ENCODE data around the gene KIF15. TPM values are rescaled to one million over a fixed set of nuclear protein-coding genes. Genes with fewer than 3 reads are reported as not detected.

KIF15 gene
- total and polyA plus RNA-seq, 3 donors from 2014 or later: 10.1 to 26.5 (median 16.7) TPM

DNA sequence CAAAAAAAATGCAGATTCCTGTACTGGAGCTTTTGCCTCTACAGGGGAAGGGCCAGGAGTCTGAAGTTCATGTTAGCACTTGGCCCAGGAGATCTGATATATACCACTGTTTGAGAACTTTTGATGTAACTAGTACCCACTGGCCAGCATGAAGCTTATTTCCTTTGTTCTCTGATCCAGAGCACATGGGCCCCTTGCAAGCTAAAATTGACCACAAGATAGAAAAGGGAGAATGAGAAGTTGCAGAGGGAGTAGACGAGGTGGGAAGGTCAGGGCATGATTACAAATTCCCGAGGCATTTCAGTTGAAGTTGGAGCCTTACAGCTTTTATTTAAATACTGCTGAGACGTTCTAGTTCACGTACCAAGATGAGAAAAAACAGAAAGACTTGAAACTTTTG, 141.0 kb downstream of the KIF15 start:
- TF ChIP-seq, protein P1, sequence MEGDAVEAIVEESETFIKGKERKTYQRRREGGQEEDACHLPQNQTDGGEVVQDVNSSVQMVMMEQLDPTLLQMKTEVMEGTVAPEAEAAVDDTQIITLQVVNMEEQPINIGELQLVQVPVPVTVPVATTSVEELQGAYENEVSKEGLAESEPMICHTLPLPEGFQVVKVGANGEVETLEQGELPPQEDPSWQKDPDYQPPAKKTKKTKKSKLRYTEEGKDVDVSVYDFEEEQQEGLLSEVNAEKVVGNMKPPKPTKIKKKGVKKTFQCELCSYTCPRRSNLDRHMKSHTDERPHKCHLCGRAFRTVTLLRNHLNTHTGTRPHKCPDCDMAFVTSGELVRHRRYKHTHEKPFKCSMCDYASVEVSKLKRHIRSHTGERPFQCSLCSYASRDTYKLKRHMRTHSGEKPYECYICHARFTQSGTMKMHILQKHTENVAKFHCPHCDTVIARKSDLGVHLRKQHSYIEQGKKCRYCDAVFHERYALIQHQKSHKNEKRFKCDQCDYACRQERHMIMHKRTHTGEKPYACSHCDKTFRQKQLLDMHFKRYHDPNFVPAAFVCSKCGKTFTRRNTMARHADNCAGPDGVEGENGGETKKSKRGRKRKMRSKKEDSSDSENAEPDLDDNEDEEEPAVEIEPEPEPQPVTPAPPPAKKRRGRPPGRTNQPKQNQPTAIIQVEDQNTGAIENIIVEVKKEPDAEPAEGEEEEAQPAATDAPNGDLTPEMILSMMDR (IDR thresholded peaks at IDR 0.05): no peak
- no peak for TF ChIP-seq POLR2A (IDR thresholded peaks at IDR 0.05)
- 55 to 61% methylated on average over 4 of the region's 4 CpGs for WGBS, 2 donors
- DNase-seq: no peak

More for the DNA sequence above, 141.0 kb downstream of the KIF15 start:
- no peaks in the 10 kb centered on the region for H3K36me3 ChIP-seq (ENCODE audit: low read depth, missing control alignments)
- no peaks in the 10 kb centered on the region for H3K9me3 ChIP-seq
- no peaks in the 10 kb centered on the region for H3K27me3 ChIP-seq
- no peak overlapping the region for H3K27ac ChIP-seq
- no peak overlapping the region for H3K4me3 ChIP-seq
- no peaks in the 10 kb centered on the region for H3K4me1 ChIP-seq
- intact Hi-C loops (cut with DNase I; ENCODE audit: low total_unique reads): no loop called here

MicroRNAs encoded within 50 kb of the gene (microRNA counts, 767-probe panel; counts per million panel counts)
- microRNA hsa-miR-564: 0 to 152 counts per million in 2 donors

Other genes starting within 250 kb of the KIF15 start
- 10 to 100 TPM; 20.1 to 26.4 TPM for gene ZKSCAN7, start 206.6 kb upstream of the KIF15 start, total RNA-seq
- gene ZKSCAN7, start 206.6 kb upstream of the KIF15 start, polyA plus RNA-seq (ENCODE audit: insufficient read depth, low read depth, low replicate concordance): 11.5 TPM
- gene ZNF660, start 176.8 kb upstream of the KIF15 start, total RNA-seq: 1 to 10 TPM; 3.8 to 5.9 TPM
- 4.1 TPM for gene ZNF660, start 176.8 kb upstream of the KIF15 start, polyA plus RNA-seq (ENCODE audit: insufficient read depth, low read depth, low replicate concordance)
- gene ZNF197, start 136.8 kb upstream of the KIF15 start, total RNA-seq: 10 to 100 TPM; 21.1 to 23.6 TPM
- 11.9 TPM for gene ZNF197, start 136.8 kb upstream of the KIF15 start, polyA plus RNA-seq (ENCODE audit: insufficient read depth, low read depth, low replicate concordance)
- gene ZNF35, start 113.1 kb upstream of the KIF15 start, total RNA-seq: 10 to 100 TPM; 19.8 to 26.6 TPM
- gene ZNF35, start 113.1 kb upstream of the KIF15 start, polyA plus RNA-seq (ENCODE audit: insufficient read depth, low read depth, low replicate concordance): 20.3 TPM
- 10 to 100 TPM; 10.8 to 13.3 TPM for gene ZNF502, start 49.1 kb upstream of the KIF15 start, total RNA-seq
- gene ZNF502, start 49.1 kb upstream of the KIF15 start, polyA plus RNA-seq (ENCODE audit: insufficient read depth, low read depth, low replicate concordance): 9.0 TPM
- gene ZNF501, start 32.2 kb upstream of the KIF15 start, total RNA-seq: 10 to 100 TPM; 10.2 to 12.3 TPM
- 9.2 TPM for gene ZNF501, start 32.2 kb upstream of the KIF15 start, polyA plus RNA-seq (ENCODE audit: insufficient read depth, low read depth, low replicate concordance)
- gene KIAA1143, start 175 bp upstream of the KIF15 start, total RNA-seq: 10 to 100 TPM; 14.6 to 15.1 TPM
- gene KIAA1143, start 175 bp upstream of the KIF15 start, polyA plus RNA-seq (ENCODE audit: insufficient read depth, low read depth, low replicate concordance): 14.3 TPM
- gene TMEM42, start 100.1 kb downstream of the KIF15 start, total RNA-seq: 10 to 100 TPM; 42.2 to 46.4 TPM
- 42.2 TPM for gene TMEM42, start 100.1 kb downstream of the KIF15 start, polyA plus RNA-seq (ENCODE audit: insufficient read depth, low read depth, low replicate concordance)
- 1 to 10 TPM in 1 of 2 donors, under 1 TPM in 1; 0.68 to 1.4 TPM for gene TGM4, start 112.8 kb downstream of the KIF15 start, total RNA-seq
- 1.1 TPM for gene TGM4, start 112.8 kb downstream of the KIF15 start, polyA plus RNA-seq (ENCODE audit: insufficient read depth, low read depth, low replicate concordance)
- 100 to 1,000 TPM; 122 to 164 TPM for gene ZDHHC3, start 214.4 kb downstream of the KIF15 start, total RNA-seq
- gene ZDHHC3, start 214.4 kb downstream of the KIF15 start, polyA plus RNA-seq (ENCODE audit: insufficient read depth, low read depth, low replicate concordance): 248 TPM
- gene EXOSC7, start 214.4 kb downstream of the KIF15 start, total RNA-seq: 10 to 100 TPM; 66.3 to 71.5 TPM
- 63.3 TPM for gene EXOSC7, start 214.4 kb downstream of the KIF15 start, polyA plus RNA-seq (ENCODE audit: insufficient read depth, low read depth, low replicate concordance)

All from testis (tissue), 3 donors.